ENCODE results near the gene MECR. TPM values are rescaled to one million over a fixed set of nuclear protein-coding genes. Genes with fewer than 3 reads are reported as not detected.
"Not testable (repeated sequence)": the region's sequence is repeated elsewhere in the genome, so short reads cannot be mapped to it uniquely, and the experiment has no call there.

Gene MECR
- total RNA-seq, 1 experiment from 2014 or later = 42.9 TPM

DNA sequence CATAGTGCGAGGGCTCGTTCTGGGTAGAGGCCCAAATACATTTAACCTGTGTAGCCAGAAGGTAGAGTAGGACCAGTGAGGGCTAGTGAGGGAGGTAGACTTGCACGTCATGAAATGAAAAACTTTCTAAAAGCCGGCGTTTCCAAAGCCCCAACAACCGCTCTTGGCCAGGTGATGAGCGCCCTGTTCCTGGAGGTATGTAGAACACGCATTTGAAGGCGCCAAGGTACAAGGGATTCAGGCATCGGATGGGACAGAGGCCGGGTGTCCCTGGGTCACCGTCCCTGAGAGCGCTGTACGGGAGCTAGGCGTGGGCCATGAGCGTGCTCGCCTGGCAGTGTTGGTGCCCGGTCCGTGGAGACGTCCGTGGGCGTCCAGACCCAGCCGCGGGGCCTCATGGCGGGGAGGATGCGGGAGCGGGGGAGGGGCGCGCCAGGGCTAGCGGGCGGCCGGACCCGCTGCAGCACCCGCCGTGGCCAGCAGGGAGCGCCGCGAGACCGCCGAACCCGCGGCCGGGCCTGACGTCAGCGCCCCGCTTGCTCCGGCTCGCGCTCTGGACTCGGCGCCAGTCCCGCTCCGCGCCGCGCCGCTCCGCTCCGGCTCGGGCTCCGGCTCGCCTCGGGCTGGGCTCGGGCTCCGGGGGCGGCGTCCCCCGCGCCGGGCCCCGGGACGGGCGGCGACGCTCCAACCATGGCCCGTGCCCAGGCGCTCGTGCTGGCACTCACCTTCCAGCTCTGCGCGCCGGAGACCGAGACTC, 5.4 kb upstream of the MECR start, which contains the start of gene PTPRU:
TSS of gene PTPRU (plus strand) at position 568 of the 757 bp plus-strand sequence. CDS start at position 691, 123 bp downstream.
- Histone ChIP-seq H3K9me3 (ENCODE audit: control insufficient read depth in 1 of 2, insufficient read depth in 1 of 2, low read depth in 1 of 2, low read length in 2 of 2) (no peaks in the 10 kb centered on the region), H3K79me2 (ENCODE audit: insufficient read depth, low read length) (peaks cover 17% of the 10 kb centered on the region; the same call in 1 of the 2 replicates), H3K4me2 (ENCODE audit: low read length) (peak within 1 kb of the TSS; percentile 99), H3K9ac (ENCODE audit: low read length) (peak within 1 kb of the TSS; percentile 74), H3K4me3 (replicated peaks in 1 of 2; ENCODE audit: low read depth in 1 of 2, low read length in 2 of 2) (peak within 1 kb of the TSS; percentile 89 to 97), H2AFZ (ENCODE audit: low read depth, low read length, poor library complexity, severe bottlenecking) (peak within 1 kb of the TSS; percentile 59), H4K20me1 (ENCODE audit: insufficient read depth) (no peaks in the 10 kb centered on the region), H3K9me2 (ENCODE audit: insufficient read depth) (no peaks in the 10 kb centered on the region), H3K27me3 (ENCODE audit: insufficient read depth, low read length) (no peaks in the 10 kb centered on the region), H3K36me3 (ENCODE audit: control insufficient read depth in 1 of 2, insufficient read depth in 2 of 2, low read length in 2 of 2) (no peaks in the 10 kb centered on the region), H3K27ac (ENCODE audit: low read depth, low read length) (peak within 1 kb of the TSS; percentile 53; the same call in 1 of the 2 replicates), H3K4me1 (ENCODE audit: control insufficient read depth in 1 of 2, insufficient read depth in 2 of 2, low read length in 2 of 2) (peaks cover 17 to 35% of the 10 kb centered on the region in 2 experiments)
- ATAC-seq (peak; percentile 77), DNase-seq (ENCODE audit: low read depth, low spot score) (no peak)
- TF ChIP-seq SIN3A (IDR thresholded peaks at IDR 0.05; ENCODE audit: low read depth) = no peak
- TF ChIP-seq RAD21 (IDR thresholded peaks at IDR 0.05; ENCODE audit: low read depth) = peak; percentile 77
- TF ChIP-seq POLR2AphosphoS5 (IDR thresholded peaks at IDR 0.05; ENCODE audit: low read depth, low read length) = peak; percentile 60
- TF ChIP-seq ZBTB33 (IDR thresholded peaks at IDR 0.05; ENCODE audit: extremely low read depth, insufficient replicate concordance, low read length) = no peak
- no peak for TF ChIP-seq EZH2phosphoT487 (IDR thresholded peaks at IDR 0.05; ENCODE audit: borderline replicate concordance)
- TF ChIP-seq, protein P1, sequence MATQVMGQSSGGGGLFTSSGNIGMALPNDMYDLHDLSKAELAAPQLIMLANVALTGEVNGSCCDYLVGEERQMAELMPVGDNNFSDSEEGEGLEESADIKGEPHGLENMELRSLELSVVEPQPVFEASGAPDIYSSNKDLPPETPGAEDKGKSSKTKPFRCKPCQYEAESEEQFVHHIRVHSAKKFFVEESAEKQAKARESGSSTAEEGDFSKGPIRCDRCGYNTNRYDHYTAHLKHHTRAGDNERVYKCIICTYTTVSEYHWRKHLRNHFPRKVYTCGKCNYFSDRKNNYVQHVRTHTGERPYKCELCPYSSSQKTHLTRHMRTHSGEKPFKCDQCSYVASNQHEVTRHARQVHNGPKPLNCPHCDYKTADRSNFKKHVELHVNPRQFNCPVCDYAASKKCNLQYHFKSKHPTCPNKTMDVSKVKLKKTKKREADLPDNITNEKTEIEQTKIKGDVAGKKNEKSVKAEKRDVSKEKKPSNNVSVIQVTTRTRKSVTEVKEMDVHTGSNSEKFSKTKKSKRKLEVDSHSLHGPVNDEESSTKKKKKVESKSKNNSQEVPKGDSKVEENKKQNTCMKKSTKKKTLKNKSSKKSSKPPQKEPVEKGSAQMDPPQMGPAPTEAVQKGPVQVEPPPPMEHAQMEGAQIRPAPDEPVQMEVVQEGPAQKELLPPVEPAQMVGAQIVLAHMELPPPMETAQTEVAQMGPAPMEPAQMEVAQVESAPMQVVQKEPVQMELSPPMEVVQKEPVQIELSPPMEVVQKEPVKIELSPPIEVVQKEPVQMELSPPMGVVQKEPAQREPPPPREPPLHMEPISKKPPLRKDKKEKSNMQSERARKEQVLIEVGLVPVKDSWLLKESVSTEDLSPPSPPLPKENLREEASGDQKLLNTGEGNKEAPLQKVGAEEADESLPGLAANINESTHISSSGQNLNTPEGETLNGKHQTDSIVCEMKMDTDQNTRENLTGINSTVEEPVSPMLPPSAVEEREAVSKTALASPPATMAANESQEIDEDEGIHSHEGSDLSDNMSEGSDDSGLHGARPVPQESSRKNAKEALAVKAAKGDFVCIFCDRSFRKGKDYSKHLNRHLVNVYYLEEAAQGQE (IDR thresholded peaks at IDR 0.05; ENCODE audit: low read depth) = no peak
- TF ChIP-seq, protein P2, sequence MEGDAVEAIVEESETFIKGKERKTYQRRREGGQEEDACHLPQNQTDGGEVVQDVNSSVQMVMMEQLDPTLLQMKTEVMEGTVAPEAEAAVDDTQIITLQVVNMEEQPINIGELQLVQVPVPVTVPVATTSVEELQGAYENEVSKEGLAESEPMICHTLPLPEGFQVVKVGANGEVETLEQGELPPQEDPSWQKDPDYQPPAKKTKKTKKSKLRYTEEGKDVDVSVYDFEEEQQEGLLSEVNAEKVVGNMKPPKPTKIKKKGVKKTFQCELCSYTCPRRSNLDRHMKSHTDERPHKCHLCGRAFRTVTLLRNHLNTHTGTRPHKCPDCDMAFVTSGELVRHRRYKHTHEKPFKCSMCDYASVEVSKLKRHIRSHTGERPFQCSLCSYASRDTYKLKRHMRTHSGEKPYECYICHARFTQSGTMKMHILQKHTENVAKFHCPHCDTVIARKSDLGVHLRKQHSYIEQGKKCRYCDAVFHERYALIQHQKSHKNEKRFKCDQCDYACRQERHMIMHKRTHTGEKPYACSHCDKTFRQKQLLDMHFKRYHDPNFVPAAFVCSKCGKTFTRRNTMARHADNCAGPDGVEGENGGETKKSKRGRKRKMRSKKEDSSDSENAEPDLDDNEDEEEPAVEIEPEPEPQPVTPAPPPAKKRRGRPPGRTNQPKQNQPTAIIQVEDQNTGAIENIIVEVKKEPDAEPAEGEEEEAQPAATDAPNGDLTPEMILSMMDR (IDR thresholded peaks at IDR 0.05 in 2 of 3, conservative IDR thresholded peaks at IDR 0.05 in 1 of 3; ENCODE audit: borderline replicate concordance in 1 of 3, insufficient read depth in 1 of 3, low read depth in 2 of 3, low read length in 2 of 3) = peak; percentile 26 to 53 (median 48); a peak in 3 of 6 replicates
- 0 out of 2 replicates have a peak, but pooled peaks have one; percentile 25 for TF ChIP-seq CBX3 (IDR thresholded peaks at IDR 0.05; ENCODE audit: low read depth)
- no peak for TF ChIP-seq ELF1 (IDR thresholded peaks at IDR 0.05; ENCODE audit: borderline replicate concordance, low read depth)
- no peak for TF ChIP-seq MAX (IDR thresholded peaks at IDR 0.05)
- ChIA-PET CTCF (no interaction called here), RAD21 (ENCODE audit: low non-redundant PET in 1 of 2, low total read pairs in 2 of 2, uncharacterized antibody in 2 of 2, unreplicated experiment in 2 of 2) (no interaction called here), POLR2A (no interaction called here)
- intact Hi-C loops (cut with micrococcal nuclease) = loop anchor here (2.0 to 10.0 kb wide), 9 partner anchors 139 to 1679 kb away; no protein-coding TSS in a partner anchor
- BruUV-seq (replicated peaks) = no TSS peak

- H3K4me3 ChIP-seq (replicated peaks in 1 of 2; ENCODE audit: low read depth in 1 of 2, low read length in 2 of 2); CTCF ChIA-PET; H3K36me3 ChIP-seq (ENCODE audit: control insufficient read depth in 1 of 2, insufficient read depth in 2 of 2, low read length in 2 of 2): not testable (repeated sequence)
Measured at GRCh38 chr1:29234881-29235280, 4.1 kb upstream of the MECR start.

More at GRCh38 chr1:29234881-29235280, 4.1 kb upstream of the MECR start:
- DNase-seq (ENCODE audit: low read depth, low spot score); H3K9me2 ChIP-seq (ENCODE audit: insufficient read depth); H3K27ac ChIP-seq (ENCODE audit: low read depth, low read length); POLR2A ChIA-PET; H4K20me1 ChIP-seq (ENCODE audit: insufficient read depth); H2AFZ ChIP-seq (ENCODE audit: low read depth, low read length, poor library complexity, severe bottlenecking); H3K9ac ChIP-seq (ENCODE audit: low read length); H3K27me3 ChIP-seq (ENCODE audit: insufficient read depth, low read length); ATAC-seq; H3K4me2 ChIP-seq (ENCODE audit: low read length); RAD21 ChIA-PET (ENCODE audit: low non-redundant PET in 1 of 2, low total read pairs in 2 of 2, uncharacterized antibody in 2 of 2, unreplicated experiment in 2 of 2); BruUV-seq (replicated peaks); H3K9me3 ChIP-seq (ENCODE audit: control insufficient read depth in 1 of 2, insufficient read depth in 1 of 2, low read depth in 1 of 2, low read length in 2 of 2): not testable (repeated sequence)
- intact Hi-C loops (cut with micrococcal nuclease) = loop anchor here (5.0 to 10.0 kb wide), 7 partner anchors 140 to 1680 kb away; no protein-coding TSS in a partner anchor
- peaks cover 15 to 34% of the 10 kb centered on the region in 2 experiments for H3K4me1 ChIP-seq (ENCODE audit: control insufficient read depth in 1 of 2, insufficient read depth in 2 of 2, low read length in 2 of 2)
- peaks cover 18% of the 10 kb centered on the region for H3K79me2 ChIP-seq (ENCODE audit: insufficient read depth, low read length)
